Measurements from ENCODE around the gene ASMTL. TPM values are rescaled to one million over a fixed set of nuclear protein-coding genes. Genes with fewer than 3 reads are reported as not detected.

The ASMTL gene
- total RNA-seq, 1 donor from 2014 or later, result 13.6 TPM

DNA sequence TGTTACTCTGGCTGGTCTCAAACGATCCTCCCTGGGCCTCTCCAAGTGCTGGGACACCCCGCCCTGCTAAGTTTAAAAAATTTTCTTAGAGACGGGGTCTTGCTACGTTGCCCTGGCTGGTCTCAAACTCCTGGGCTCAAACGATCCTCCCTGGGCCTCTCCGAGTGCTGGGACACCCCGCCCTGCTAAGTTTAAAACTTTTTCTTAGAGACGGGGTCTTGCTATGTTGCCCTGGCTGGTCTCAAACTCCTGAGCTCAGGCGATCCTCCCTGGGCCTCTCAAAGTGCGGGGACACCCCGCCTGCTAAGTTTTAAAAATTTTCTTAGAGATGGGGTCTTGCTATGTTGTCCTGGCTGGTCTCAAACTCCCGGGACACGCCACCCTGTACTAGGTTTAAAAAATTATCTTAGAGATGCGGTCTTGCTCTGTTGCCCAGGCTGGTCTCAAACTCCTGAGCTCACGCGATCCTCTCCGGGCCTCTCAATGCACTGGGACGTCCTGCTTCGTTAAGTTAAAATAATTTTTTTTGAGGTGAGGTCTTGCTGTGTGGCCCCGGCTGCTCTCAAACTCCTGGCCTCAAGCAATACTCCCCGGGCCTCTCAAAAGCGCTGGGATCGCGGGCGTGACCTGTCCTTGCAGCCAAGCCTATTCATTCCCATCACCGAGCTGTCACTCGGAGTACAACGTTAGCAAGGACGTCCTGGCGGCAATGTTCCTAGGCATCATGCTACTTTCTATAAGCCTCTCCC is 61.9 kb downstream of the ASMTL start:
- Histone ChIP-seq H3K27ac (ENCODE audit: low read depth, low read length) (peak overlapping the region; percentile 99), H3K4me3 (ENCODE audit: low read length in 3 of 3) (peak overlapping the region; percentile 99 to 100 (median 100)), H3K4me1 (ENCODE audit: control insufficient read depth in 3 of 3, insufficient read depth in 3 of 3, low read length in 3 of 3) (peaks cover 45 to 69% (median 48%) of the 10 kb centered on the region in 3 donors), H3K27me3 (ENCODE audit: control insufficient read depth in 3 of 3, insufficient read depth in 3 of 3, low read length in 3 of 3) (no peaks in the 10 kb centered on the region), H3K9me3 (ENCODE audit: control insufficient read depth in 3 of 3, low read length in 3 of 3) (no peaks in the 10 kb centered on the region), H3K36me3 (ENCODE audit: control insufficient read depth in 3 of 3, insufficient read depth in 3 of 3, low read length in 3 of 3) (peaks cover 42 to 52% (median 45%) of the 10 kb centered on the region in 3 donors), H3K9ac (ENCODE audit: low read depth in 1 of 3, low read length in 3 of 3) (peak overlapping the region; percentile 99 to 100 (median 100))

DNA sequence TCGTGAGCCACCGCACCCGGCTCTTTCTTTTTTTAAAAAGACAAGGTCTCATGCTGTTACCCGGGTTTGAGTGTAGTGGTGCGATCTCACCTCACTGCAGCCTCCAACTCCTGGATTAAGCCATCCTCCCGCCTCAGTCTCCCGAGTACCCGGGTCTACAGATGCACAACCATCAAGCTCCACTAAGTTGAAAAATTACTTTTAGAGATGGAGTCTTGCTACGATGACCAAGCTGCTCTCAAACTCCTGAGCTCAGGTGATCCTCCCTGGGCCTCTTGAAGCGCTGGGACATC is 62.8 kb downstream of the ASMTL start:
- peaks cover 45 to 61% (median 45%) of the 10 kb centered on the region in 3 donors for H3K4me1 ChIP-seq (ENCODE audit: control insufficient read depth in 3 of 3, insufficient read depth in 3 of 3, low read length in 3 of 3)

DNA sequence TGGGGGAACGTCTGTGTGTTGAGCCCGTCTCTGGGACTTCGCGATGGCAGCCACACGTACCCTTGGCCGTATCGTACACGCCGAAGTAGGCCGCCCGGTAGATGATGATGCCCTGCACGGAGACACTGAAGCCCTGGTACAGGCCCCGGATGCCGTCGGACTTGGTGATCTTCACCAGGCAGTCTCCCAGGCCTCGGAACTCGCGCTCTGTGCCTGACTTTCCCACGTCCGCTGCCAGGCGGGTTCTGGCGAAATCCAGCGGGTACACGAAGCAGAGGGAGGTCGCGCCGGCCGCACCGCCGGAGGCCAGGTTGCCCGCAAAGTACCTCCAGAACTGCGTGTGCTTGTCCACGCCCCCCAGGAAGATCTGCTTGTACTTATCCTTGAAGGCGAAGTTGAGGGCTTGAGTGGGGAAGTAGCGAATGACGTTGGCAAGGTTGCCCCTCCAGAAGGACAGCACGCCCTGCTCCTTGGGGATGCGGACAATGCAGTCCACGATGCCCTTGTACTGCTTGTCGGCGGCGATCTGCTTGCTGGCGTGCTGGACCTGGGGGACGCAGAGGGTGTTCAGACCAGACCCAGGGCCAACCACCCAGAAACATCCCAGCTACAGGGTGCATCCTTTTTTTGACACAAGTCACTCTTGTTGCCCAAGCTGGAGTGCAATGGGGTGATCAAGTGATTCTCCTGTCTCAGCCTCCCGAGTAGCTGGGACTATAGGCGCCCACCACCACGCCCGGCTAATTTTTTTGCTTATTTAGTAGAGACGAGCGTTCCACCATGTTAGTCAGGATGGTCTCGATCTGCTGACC is 63.3 kb downstream of the ASMTL start:
- H3K27me3 ChIP-seq (ENCODE audit: control insufficient read depth in 3 of 3, insufficient read depth in 3 of 3, low read length in 3 of 3), result no peaks in the 10 kb centered on the region
- no peak overlapping the region for H3K4me3 ChIP-seq (ENCODE audit: low read length in 3 of 3)
- H3K9me3 ChIP-seq (ENCODE audit: control insufficient read depth in 3 of 3, low read length in 3 of 3), result no peaks in the 10 kb centered on the region
- H3K9ac ChIP-seq (ENCODE audit: low read depth in 1 of 3, low read length in 3 of 3), result no peak overlapping the region
- H3K4me1 ChIP-seq (ENCODE audit: control insufficient read depth in 3 of 3, insufficient read depth in 3 of 3, low read length in 3 of 3), result peaks cover 43 to 56% (median 45%) of the 10 kb centered on the region in 3 donors
- H3K27ac ChIP-seq (ENCODE audit: low read depth, low read length), result no peak overlapping the region
- H3K36me3 ChIP-seq (ENCODE audit: control insufficient read depth in 3 of 3, insufficient read depth in 3 of 3, low read length in 3 of 3), result peaks cover 56 to 63% (median 58%) of the 10 kb centered on the region in 3 donors

More for the DNA sequence above, 62.8 kb downstream of the ASMTL start:
- Histone ChIP-seq H3K27ac (ENCODE audit: low read depth, low read length) (no peak overlapping the region), H3K9ac (ENCODE audit: low read depth in 1 of 3, low read length in 3 of 3) (peak overlapping the region in 1 of 3 donors; percentile 3), H3K27me3 (ENCODE audit: control insufficient read depth in 3 of 3, insufficient read depth in 3 of 3, low read length in 3 of 3) (no peaks in the 10 kb centered on the region), H3K36me3 (ENCODE audit: control insufficient read depth in 3 of 3, insufficient read depth in 3 of 3, low read length in 3 of 3) (peaks cover 51 to 58% (median 53%) of the 10 kb centered on the region in 3 donors), H3K9me3 (ENCODE audit: control insufficient read depth in 3 of 3, low read length in 3 of 3) (no peaks in the 10 kb centered on the region), H3K4me3 (ENCODE audit: low read length in 3 of 3) (peak overlapping the region in 1 of 3 donors; percentile 38)

DNA sequence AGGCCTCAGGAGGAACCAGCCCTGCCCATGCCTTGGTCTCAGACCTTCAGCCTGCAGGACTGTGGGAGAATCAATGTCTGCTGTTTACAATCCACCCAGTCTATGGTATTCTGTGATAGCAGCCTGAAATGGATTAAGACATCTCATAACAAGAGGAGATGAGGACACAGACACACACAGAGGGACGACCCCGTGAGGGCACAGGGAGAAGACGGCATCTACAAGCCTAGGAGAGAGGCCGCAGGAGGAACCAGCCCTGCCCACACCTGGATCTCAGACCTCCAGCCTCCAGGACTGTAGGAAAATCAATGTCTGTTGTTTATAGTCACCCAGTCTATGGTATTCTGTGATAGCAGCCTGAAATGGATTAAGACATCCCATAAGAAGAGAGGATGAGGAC is 64.1 kb downstream of the ASMTL start:
- peaks cover 37 to 50% (median 40%) of the 10 kb centered on the region in 3 donors for H3K4me1 ChIP-seq (ENCODE audit: control insufficient read depth in 3 of 3, insufficient read depth in 3 of 3, low read length in 3 of 3)
- H3K36me3 ChIP-seq (ENCODE audit: control insufficient read depth in 3 of 3, insufficient read depth in 3 of 3, low read length in 3 of 3), result peaks cover 56 to 63% (median 58%) of the 10 kb centered on the region in 3 donors
- peak overlapping the region in 1 of 3 donors; percentile 50 for H3K9ac ChIP-seq (ENCODE audit: low read depth in 1 of 3, low read length in 3 of 3)
- no peaks in the 10 kb centered on the region for H3K27me3 ChIP-seq (ENCODE audit: control insufficient read depth in 3 of 3, insufficient read depth in 3 of 3, low read length in 3 of 3)
- H3K27ac ChIP-seq (ENCODE audit: low read depth, low read length), result no peak overlapping the region
- no peak overlapping the region for H3K4me3 ChIP-seq (ENCODE audit: low read length in 3 of 3)
- H3K9me3 ChIP-seq (ENCODE audit: control insufficient read depth in 3 of 3, low read length in 3 of 3), result no peaks in the 10 kb centered on the region

DNA sequence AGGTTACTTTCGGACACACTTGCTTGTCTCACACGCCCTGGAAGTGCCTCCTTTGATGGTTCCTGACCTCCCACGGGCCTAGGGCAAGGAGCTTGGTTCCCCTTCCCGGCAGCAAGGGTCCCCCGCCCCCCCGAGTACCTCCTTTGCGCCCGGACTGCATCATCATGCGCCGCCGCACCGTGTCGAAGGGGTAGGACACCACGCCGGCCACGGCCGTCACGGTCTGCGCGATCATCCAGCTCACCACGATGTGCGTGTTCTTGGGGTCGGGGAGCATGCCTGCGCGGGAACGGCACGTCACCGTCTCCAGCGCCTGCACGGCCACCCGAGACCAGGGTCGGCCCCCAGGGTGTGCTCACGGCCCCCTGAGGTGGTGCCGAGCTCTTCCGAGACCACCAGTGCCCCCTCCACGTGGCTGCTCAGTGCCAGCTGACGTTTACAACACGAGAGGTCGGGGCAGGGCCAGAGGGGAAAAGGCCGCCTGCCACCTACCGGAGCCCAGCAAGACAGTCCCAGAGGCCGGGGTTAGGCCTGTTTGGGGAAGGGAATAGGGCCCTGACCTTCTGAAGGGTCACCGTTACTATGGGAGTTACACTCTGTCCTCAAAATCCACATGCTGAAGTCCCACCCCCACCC is 65.5 kb downstream of the ASMTL start:
- Histone ChIP-seq H3K4me3 (ENCODE audit: low read length in 3 of 3) (no peak overlapping the region), H3K27ac (ENCODE audit: low read depth, low read length) (no peak overlapping the region), H3K4me1 (ENCODE audit: control insufficient read depth in 3 of 3, insufficient read depth in 3 of 3, low read length in 3 of 3) (peaks cover 30 to 44% (median 39%) of the 10 kb centered on the region in 3 donors), H3K27me3 (ENCODE audit: control insufficient read depth in 3 of 3, insufficient read depth in 3 of 3, low read length in 3 of 3) (no peaks in the 10 kb centered on the region), H3K9me3 (ENCODE audit: control insufficient read depth in 3 of 3, low read length in 3 of 3) (no peaks in the 10 kb centered on the region), H3K9ac (ENCODE audit: low read depth in 1 of 3, low read length in 3 of 3) (peak overlapping the region in 1 of 3 donors; percentile 11), H3K36me3 (ENCODE audit: control insufficient read depth in 3 of 3, insufficient read depth in 3 of 3, low read length in 3 of 3) (peaks cover 60 to 66% (median 63%) of the 10 kb centered on the region in 3 donors)

DNA sequence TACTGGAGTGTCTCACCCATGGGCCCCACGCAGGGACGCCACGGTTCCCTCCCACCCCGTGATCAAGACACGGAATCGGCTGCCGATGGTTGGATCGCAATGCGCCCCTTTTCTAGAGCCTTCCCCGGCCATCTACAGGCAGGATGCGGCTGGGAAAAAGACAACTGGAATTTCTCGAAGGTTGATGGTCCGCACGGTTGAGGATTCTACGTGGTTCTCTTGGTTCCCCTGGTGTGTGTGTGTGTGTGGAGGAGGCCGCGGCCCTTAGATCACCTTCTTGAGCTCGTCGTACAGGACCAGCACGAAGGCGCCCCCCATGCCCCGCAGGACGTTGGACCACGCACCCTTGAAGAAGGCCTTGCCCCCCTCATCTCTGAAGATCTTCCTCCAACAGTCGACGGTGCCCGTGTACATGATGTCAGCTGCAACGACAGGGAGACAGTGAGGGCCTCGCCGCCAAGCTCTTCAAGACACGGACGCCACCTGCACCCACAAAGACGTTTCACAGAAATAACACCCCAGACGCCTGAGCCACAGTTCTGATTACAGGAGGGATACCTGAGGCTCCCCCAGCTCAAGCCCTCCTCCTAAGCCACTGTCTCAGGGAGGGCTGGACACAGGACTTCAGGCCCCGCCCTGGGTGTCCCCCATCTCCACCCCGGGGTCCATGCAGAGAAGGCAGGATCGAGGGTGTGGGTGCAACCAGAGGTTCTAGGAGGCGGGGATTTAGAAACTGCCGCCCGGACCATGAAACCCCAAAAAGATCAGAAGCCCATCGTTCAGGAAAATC is 66.2 kb downstream of the ASMTL start:
- no peaks in the 10 kb centered on the region for H3K9me3 ChIP-seq (ENCODE audit: control insufficient read depth in 3 of 3, low read length in 3 of 3)
- H3K36me3 ChIP-seq (ENCODE audit: control insufficient read depth in 3 of 3, insufficient read depth in 3 of 3, low read length in 3 of 3), result peaks cover 60 to 64% (median 63%) of the 10 kb centered on the region in 3 donors
- H3K27me3 ChIP-seq (ENCODE audit: control insufficient read depth in 3 of 3, insufficient read depth in 3 of 3, low read length in 3 of 3), result no peaks in the 10 kb centered on the region
- no peak overlapping the region for H3K9ac ChIP-seq (ENCODE audit: low read depth in 1 of 3, low read length in 3 of 3)
- no peak overlapping the region for H3K4me3 ChIP-seq (ENCODE audit: low read length in 3 of 3)
- no peak overlapping the region for H3K27ac ChIP-seq (ENCODE audit: low read depth, low read length)
- peaks cover 30 to 44% (median 39%) of the 10 kb centered on the region in 3 donors for H3K4me1 ChIP-seq (ENCODE audit: control insufficient read depth in 3 of 3, insufficient read depth in 3 of 3, low read length in 3 of 3)

DNA sequence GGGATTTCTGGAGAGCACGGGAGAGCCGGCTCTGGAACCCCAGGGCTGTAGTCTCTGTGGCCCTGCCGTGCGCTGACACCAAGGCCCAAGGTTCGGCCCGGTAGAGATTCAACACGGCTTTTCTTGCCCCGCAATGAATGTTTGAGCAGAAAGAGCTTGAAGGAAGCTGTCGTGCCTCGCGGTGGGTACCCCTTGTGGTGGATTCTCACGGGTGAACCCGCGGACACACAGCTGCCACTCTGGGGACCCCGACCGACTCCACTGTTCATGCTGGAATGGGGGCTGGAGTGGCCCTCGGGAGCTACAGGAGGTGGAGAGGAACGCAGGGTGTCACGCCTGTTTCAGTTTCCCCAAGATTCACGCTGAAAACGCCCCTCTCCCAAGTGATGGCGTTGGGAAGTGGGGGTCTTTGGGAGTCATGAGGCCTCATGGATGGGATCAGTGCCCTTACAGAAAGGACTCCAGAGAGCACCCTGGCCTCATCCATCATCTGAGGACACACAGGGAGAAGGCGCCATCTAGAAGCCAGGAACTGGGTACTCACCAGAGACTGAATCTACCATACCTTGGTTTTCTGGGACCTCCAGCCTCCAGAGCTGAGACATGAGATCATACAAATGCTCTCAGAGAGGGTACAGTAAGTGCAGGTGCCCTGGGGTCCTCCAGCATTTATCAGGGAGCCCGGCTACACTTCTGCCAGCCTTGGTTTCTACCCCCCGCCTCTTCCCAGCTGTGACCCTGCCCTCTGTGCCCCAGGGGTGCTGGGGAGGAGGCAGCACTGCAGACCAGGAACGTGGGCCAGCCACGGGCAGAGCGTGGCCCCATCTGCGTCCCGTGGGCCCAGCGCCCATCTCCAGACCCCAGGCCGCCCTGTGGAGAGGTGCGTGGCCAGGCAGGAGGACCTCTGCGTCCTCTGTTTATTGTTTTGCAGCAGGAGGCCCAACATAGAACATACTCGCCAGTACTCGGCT is 67.2 kb downstream of the ASMTL start:
- no peak overlapping the region for H3K9ac ChIP-seq (ENCODE audit: low read depth in 1 of 3, low read length in 3 of 3)
- H3K36me3 ChIP-seq (ENCODE audit: control insufficient read depth in 3 of 3, insufficient read depth in 3 of 3, low read length in 3 of 3), result peaks cover 59 to 63% (median 60%) of the 10 kb centered on the region in 3 donors
- H3K4me1 ChIP-seq (ENCODE audit: control insufficient read depth in 3 of 3, insufficient read depth in 3 of 3, low read length in 3 of 3), result peaks cover 22 to 35% (median 32%) of the 10 kb centered on the region in 3 donors
- H3K27ac ChIP-seq (ENCODE audit: low read depth, low read length), result no peak overlapping the region
- H3K9me3 ChIP-seq (ENCODE audit: control insufficient read depth in 3 of 3, low read length in 3 of 3), result no peaks in the 10 kb centered on the region
- H3K27me3 ChIP-seq (ENCODE audit: control insufficient read depth in 3 of 3, insufficient read depth in 3 of 3, low read length in 3 of 3), result no peaks in the 10 kb centered on the region
- H3K4me3 ChIP-seq (ENCODE audit: low read length in 3 of 3), result no peak overlapping the region

DNA sequence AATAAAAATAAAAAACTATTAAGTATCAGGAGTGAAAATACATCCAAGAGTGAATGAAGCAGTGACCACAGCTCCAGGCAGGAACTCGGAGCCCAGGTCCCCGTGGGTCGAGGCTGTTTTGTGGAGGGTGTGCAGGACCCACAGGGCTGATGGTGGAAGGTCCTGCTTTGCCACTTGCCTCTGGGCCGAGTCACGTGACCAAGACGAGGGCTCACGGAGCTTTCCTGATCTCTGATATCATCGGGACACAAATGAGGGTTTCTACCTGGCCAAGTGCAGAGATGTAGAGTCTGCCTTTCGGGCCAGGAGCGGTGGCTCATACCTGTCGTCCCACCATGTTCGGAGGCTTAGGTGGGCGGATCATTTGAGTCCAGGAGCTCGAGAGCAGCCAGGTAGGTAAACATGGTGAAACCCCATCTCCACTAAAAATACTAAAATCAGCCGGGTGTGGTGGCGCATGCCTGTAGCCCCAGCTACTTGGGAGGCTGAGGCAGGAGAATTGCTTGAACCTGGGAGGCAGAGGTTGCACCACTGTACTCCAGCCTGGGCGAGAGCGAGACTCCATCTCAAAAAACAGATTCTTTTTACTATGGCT is 68.0 kb downstream of the ASMTL start:
- Histone ChIP-seq H3K4me1 (ENCODE audit: control insufficient read depth in 3 of 3, insufficient read depth in 3 of 3, low read length in 3 of 3) (peaks cover 15 to 27% (median 24%) of the 10 kb centered on the region in 3 donors), H3K9ac (ENCODE audit: low read depth in 1 of 3, low read length in 3 of 3) (no peak overlapping the region), H3K36me3 (ENCODE audit: control insufficient read depth in 3 of 3, insufficient read depth in 3 of 3, low read length in 3 of 3) (peaks cover 54 to 58% (median 57%) of the 10 kb centered on the region in 3 donors)

More for the DNA sequence above, 68.0 kb downstream of the ASMTL start:
- no peak overlapping the region for H3K27ac ChIP-seq (ENCODE audit: low read depth, low read length)
- no peaks in the 10 kb centered on the region for H3K27me3 ChIP-seq (ENCODE audit: control insufficient read depth in 3 of 3, insufficient read depth in 3 of 3, low read length in 3 of 3)
- no peak overlapping the region for H3K4me3 ChIP-seq (ENCODE audit: low read length in 3 of 3)
- no peaks in the 10 kb centered on the region for H3K9me3 ChIP-seq (ENCODE audit: control insufficient read depth in 3 of 3, low read length in 3 of 3)

Data from skeletal muscle tissue (tissue), 4 donors.